ENCODE measurements around the gene ITPK1.

ITPK1 gene

GRCh38 chr14:93006567-93007051, 109.1 kb downstream of the ITPK1 start:
- DNase-seq = no peak

- no peak for DNase-seq
Measured at GRCh38 chr14:93005838-93006237, 109.9 kb downstream of the ITPK1 start.

GRCh38 chr14:93005135-93005813, 110.5 kb downstream of the ITPK1 start:
- DNase-seq = no peak

GRCh38 chr14:93004699-93005082, 111.0 kb downstream of the ITPK1 start:
- no peak for DNase-seq

GRCh38 chr14:93003945-93004698, 111.6 kb downstream of the ITPK1 start:
- no peak for DNase-seq

GRCh38 chr14:93002851-93003298, 112.8 kb downstream of the ITPK1 start:
- DNase-seq = no peak

GRCh38 chr14:93002049-93002448, 113.7 kb downstream of the ITPK1 start:
- no peak for DNase-seq

- no peak for DNase-seq
Measured at GRCh38 chr14:92998946-92999345, 116.8 kb downstream of the ITPK1 start.

GRCh38 chr14:92997343-92998061, 118.2 kb downstream of the ITPK1 start:
- no peak for DNase-seq

GRCh38 chr14:92995620-92996019, 120.1 kb downstream of the ITPK1 start:
- no peak for DNase-seq

GRCh38 chr14:92994942-92995341, 120.8 kb downstream of the ITPK1 start:
- no peak for DNase-seq

- no peak for DNase-seq
Measured at GRCh38 chr14:92994131-92994676, 121.5 kb downstream of the ITPK1 start.

- DNase-seq = no peak
Measured at GRCh38 chr14:92993302-92993701, 122.4 kb downstream of the ITPK1 start.

- no peak for DNase-seq
Measured at GRCh38 chr14:92991536-92991935, 124.2 kb downstream of the ITPK1 start.

GRCh38 chr14:92990456-92991430, 125.0 kb downstream of the ITPK1 start:
- no peak for DNase-seq

GRCh38 chr14:92988786-92989755, 126.7 kb downstream of the ITPK1 start:
- DNase-seq = no peak

GRCh38 chr14:92987713-92988510, 127.8 kb downstream of the ITPK1 start:
- DNase-seq = no peak

GRCh38 chr14:92987148-92987570, 128.6 kb downstream of the ITPK1 start:
- no peak for DNase-seq

GRCh38 chr14:92986254-92987147, 129.2 kb downstream of the ITPK1 start:
- no peak for DNase-seq
